HL-60 (cell line): ENCODE data around the gene AICDA.

Experiments
- DNase-seq, 2 experiments: peaks; one replicate each; pipeline ENCODE4 v3.0.0-alpha.2; 2010 to 2020; ENCODE audit warnings: low read depth in 1 of 2, low spot score in 1 of 2
- H3K27ac ChIP-seq: fragments of 250-450 bp; sonication (Bioruptor Pico); replicated peaks from 2 replicates; pipeline ENCODE4 v1.5.1; 2020; ENCODE audit warnings: mild to moderate bottlenecking, moderate library complexity
- H3K27me3 ChIP-seq: fragments of 250-450 bp; sonication (Bioruptor Pico); 2 replicates; pipeline ENCODE4 v1.5.1; 2021; ENCODE audit warnings: mild to moderate bottlenecking, moderate library complexity; ENCODE audit not compliant: insufficient read depth, poor library complexity, severe bottlenecking
- H3K4me3 ChIP-seq: replicated peaks from 2 replicates; pipeline ENCODE4 v1.5.1; 2011; ENCODE audit warnings: mild to moderate bottlenecking, control low read depth, low read length; ENCODE audit not compliant: insufficient read depth
- CTCF ChIP-seq: IDR thresholded peaks from one replicate; pipeline ENCODE4 v1.5.1; 2011; ENCODE audit warnings: low read length, control low read depth, inconsistent platforms; ENCODE audit not compliant: insufficient read depth
- GABPA ChIP-seq: IDR thresholded peaks from 2 replicates; pipeline ENCODE4 v1.6.1; 2012; ENCODE audit warnings: low read depth
- POLR2AphosphoS5 ChIP-seq: IDR thresholded peaks from 2 replicates; pipeline ENCODE4 v1.6.1; 2012; ENCODE audit warnings: low read depth
- REST ChIP-seq: IDR thresholded peaks from 2 replicates; pipeline ENCODE4 v1.6.1; 2012; ENCODE audit warnings: low read depth; ENCODE audit not compliant: insufficient replicate concordance
- SPI1 ChIP-seq: IDR thresholded peaks from 2 replicates; pipeline ENCODE4 v1.6.1; 2012; ENCODE audit warnings: low read depth, mild to moderate bottlenecking, borderline replicate concordance

AICDA gene

GRCh38 chr12:8554451-8555195, 58.0 kb downstream of the AICDA start:
- Histone ChIP-seq H3K27ac (no peak overlapping the region), H3K27me3 (no peaks in the 10 kb centered on the region), H3K4me3 (no peak overlapping the region)
- no peak for DNase-seq
- no peak for TF ChIP-seq SPI1
- no peak for TF ChIP-seq POLR2AphosphoS5
- TF ChIP-seq GABPA: no peak
- no peak for TF ChIP-seq CTCF
- TF ChIP-seq REST: no peak

GRCh38 chr12:8553088-8553627, 59.5 kb downstream of the AICDA start:
- H3K4me3 ChIP-seq: no peak overlapping the region
- DNase-seq: no peak
- no peaks in the 10 kb centered on the region for H3K27me3 ChIP-seq
- H3K27ac ChIP-seq: no peak overlapping the region
- no peak for TF ChIP-seq REST
- no peak for TF ChIP-seq POLR2AphosphoS5
- TF ChIP-seq SPI1: no peak
- no peak for TF ChIP-seq GABPA
- TF ChIP-seq CTCF: no peak
